HG03354 (cell line): Measurements from ENCODE around the gene IGFBP1.

ENCODE experiments used
- ATAC-seq: cut with Tn5 transposase; IDR thresholded peaks from one replicate; pipeline ENCODE4 v1.9.1; 2021; ENCODE audit warnings: mild to moderate bottlenecking; ENCODE audit not compliant: unreplicated experiment, poor library complexity, severe bottlenecking

IGFBP1 gene

DNA sequence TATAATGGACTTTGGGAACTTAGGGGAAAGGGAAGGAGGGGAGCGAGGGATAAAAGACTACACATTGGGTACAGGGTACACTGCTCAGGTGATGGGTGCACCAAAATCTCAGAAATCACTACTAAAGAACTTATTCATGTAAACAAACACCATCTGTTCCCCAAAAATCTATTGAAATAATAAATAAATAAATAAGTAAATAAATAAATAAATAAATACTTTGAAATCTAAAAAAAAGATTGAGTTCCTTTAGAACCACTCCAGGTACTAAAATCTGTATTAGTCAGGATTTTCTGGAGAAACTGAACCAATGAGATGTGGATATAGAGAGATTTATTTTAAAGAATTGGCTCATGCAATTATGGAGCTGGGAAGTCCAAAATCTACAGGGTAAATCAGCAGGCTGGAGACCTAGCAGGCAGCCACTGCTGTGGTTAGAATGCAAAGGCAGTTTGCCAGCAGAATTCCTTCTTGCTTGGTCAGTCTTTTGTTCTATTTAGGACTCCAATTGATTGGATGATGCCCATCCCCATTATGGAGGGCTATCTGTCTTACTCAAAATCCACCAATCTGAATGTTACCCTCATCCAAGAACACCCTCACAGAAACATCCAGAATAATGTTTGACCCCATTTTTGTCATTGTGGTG is 8.9 kb downstream of the IGFBP1 start:
- ATAC-seq, result no peak

DNA sequence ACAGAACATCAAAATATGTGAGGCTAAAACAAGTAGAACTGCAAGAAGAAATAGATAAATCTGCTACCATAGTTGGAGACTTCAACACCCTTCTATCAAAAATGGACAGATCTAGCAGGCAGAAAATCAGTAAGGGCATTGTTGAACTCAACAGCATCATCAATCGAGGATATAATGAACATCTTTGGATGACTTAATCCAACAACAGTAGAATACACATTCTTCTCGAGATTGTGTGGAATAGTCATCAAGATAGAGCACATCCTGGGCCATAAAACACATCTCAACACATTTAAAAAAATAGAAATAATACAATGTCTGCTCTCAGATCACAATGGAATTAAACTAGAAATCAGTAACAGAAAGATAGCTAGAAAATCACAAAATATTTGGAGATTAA is 9.9 kb downstream of the IGFBP1 start:
- ATAC-seq, result no peak

DNA sequence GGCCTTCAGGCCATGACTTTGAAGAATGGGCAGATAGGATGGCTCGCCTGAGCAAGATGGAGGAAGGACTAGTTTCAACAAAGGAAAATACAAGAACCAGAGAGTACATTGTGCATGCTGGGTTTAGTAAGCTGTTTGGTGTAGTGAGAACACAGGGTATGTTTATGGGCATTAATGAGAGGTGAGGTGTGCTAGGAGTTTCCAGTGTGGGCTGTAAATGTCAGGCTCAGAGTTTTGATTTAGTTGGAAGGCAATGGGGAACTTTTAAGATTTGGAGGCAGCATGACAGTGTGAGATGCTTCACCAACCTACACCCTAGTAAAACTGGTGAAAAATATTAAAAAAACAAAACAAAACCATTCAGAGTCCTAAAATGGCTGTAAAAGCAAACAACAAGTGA is 13.3 kb downstream of the IGFBP1 start:
- no peak for ATAC-seq

DNA sequence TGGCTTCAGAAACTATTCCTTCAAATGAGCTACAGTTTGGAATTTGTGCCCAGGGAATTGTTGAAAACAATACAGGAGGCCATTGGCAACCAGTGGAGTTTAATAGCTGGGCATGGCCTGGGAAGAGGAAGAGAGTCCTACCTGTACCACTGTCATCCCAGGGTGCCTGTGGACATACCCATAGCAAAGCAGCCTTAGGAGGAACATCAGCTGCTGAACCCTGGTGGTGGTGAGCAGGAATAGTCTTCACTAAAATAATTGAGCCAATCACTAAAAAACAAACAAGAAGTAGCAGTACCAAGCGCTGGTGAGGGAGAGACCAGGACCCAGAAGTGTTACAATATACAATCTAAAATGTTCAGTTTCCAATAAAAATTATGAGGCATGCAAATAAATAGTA is 14.5 kb downstream of the IGFBP1 start:
- ATAC-seq, result no peak

DNA sequence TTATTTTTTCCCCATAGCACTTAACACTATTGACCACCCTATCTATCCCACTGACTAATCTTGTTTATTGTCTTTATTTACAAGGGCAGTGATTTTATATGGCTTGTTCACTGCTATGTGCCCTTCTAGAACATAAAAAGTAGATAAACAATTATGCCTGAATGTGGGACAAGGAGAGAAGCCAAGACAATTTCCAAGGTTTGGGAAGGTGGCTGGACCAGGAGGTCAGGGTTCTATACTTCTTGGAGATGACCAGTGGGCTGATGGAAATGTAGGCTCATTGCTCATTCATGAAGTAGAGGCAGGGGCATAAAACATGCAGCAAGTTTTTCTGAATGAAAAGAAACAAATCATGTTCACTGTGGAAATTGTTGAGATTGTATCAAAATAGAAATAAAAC is 21.3 kb downstream of the IGFBP1 start:
- no peak for ATAC-seq

DNA sequence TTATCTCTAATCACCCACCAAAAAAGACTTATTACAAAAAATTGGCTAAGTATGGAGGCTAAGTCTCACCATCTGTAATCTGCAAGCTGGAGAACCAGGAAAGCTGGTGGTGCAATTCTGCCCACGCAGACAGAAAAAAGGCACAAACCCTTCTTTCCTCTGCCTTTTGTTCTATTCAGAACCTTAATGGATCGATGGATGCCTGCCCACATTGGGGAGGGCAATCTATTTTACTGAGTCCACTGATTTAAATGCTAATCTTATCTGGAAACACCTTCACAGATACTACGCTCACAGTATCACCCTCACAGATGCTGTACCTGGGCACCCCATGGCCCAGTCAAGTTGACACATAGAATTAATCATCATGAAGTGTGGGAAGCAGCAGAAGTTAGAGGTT is 22.6 kb downstream of the IGFBP1 start:
- ATAC-seq, result no peak

DNA sequence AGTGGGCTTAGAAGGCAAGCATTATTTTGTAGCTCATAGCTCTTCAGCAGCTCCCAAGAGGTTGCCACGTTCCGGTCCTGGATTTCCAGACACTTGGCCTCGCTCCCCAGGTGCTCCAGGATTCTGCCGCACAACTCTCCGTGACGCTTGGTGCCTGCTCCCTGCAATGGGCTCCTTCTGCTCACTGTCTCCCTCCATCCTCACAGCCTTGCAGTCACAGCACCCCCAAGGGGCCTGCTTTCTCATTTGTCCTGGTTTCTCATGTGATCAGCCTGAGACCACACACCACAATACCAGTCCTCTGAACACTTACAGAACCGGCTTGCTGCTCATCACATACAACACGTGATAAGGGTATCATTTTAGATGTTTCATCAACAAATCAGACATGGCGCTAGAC is 23.0 kb downstream of the IGFBP1 start:
- no peak for ATAC-seq

DNA sequence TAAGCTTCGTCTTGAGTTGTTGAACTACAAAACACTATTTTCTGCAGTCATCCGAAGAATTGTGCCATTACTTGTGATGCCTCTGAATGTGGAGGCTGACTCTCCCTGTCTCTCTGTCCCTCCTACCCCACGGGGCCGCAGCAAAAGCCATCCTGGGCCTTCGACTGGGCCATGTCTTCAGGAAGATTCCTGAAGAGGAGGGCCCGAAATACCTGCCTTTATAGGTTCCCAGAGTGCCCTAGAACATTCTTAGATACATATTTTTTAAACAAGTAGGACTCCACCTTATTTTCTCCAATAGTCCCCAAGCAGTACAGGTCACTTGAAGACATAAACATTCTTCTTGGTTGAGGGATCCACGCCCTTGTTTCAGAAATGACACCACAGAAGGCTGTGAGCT is 24.7 kb downstream of the IGFBP1 start:
- no peak for ATAC-seq

DNA sequence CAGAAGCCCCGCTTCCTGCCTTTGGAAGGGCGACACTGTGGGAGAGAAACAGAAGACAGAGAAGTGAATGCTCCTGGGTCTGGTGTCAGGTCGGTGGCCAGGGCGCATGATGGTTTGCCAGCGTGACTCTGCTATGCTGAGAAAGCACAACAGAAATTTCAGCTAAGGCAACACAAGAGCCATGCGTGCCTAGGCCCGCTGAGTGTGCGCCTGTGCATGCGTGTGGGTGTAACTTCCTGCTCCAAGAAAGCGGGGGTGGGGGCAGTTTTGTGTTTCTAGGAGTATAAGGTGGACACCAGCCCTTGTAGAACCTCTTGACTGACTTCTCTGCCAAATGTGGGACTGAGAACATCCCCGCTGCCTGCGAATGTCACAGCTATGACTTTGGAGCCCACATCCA is 26.6 kb downstream of the IGFBP1 start:
- no peak for ATAC-seq

DNA sequence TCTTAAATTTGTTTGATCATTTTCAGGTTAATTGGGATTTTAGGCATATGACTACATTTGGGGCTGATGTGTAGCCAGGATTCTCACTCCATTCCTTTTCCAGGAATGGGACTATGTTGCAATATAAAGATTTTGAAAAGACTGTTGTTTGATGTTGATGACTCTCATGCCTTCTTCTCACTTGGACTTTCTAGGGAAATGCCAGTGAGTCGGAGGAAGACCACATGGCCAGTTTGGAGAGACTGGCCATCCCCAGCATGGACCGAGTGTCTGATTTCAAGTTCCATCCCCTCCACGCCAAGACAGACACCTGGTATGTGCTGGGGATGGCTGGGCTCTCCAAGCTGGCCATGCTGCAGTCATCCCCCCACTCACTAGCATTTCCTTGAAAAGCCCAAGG is 27.3 kb downstream of the IGFBP1 start:
- ATAC-seq, result no peak

DNA sequence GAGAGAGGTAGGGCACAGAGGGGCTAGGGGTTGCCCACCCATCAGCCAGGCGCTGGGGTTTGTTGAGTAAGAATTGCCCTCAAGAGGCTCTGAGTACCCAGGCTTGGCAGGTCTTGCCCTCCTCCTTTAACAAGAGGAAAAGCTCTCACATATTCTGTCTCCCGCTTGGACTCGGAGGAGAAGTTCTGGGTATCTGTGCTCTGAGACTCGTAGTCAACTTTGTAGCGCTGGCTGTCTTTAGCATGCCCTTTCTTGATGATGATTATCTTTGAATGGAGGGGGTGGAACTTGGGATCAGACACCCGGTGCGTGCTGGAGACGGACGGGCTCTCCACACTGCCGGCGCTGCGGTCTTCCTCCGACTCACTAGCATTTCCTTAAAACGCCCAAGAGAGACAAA is 28.8 kb downstream of the IGFBP1 start:
- no peak for ATAC-seq

DNA sequence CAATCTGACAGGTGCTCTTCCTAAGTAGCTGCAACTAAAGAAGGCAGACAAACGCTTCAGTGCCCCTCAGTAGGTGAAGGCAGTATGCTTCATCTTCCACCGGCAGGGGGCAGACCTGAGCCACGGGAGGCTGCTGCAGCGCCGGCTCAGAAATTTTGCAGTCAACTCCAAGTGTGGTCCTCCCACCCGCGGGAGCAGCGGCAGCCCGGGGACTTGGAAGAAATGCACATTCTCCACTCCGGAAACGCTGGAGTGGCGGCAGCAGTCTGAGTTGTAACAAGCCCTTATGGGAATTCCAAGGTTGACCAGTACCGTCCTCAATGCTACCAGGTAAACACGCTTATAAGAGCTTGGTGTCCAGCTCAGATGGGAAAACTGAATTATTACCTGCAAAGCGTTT is 29.4 kb downstream of the IGFBP1 start:
- peak; percentile 77 for ATAC-seq

DNA sequence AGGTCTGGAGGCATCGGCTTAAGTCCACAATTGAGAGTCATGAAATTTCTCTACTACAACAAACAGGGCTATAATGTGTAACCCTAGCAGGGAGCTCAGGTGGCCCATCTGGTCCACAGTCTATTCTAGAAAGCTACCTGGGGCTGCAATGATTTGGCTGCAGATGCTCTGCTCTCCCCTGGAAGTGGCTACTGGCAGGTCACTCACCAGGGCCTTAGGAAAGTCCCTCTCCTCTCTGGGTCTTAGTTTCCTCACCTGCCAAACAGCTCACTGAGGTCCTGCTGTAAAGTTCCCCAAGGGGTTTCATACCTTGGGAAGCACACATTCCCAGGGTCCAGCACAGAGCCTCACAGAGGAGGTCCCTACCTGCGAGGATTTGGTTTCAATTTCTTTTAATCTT is 30.3 kb downstream of the IGFBP1 start:
- no peak for ATAC-seq

DNA sequence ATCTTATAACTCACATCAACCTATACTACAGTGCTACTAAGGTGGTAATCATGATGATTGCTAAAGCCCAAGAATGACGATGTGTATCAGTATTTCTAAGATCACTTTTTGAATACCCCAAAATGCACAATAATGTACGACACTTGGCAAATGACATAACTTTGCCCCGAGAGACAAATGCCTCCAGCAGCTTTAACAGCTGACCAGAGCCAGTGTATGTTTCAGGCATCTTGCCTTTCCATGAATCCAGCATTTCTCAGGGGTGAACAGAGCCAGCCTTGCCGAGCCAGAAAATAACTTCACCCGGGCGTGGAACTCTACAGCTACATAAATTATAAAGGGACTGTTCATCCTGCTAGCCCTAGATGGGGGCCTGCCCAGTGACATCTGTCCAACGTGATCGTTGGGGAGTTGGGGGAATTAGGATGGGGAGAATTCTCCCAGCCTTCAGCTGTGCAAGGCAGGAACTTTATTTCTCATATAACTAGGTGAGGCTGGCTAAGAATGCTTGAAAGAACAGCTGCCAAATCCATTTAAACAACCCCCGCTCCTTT is 31.0 kb downstream of the IGFBP1 start:
- no peak for ATAC-seq

DNA sequence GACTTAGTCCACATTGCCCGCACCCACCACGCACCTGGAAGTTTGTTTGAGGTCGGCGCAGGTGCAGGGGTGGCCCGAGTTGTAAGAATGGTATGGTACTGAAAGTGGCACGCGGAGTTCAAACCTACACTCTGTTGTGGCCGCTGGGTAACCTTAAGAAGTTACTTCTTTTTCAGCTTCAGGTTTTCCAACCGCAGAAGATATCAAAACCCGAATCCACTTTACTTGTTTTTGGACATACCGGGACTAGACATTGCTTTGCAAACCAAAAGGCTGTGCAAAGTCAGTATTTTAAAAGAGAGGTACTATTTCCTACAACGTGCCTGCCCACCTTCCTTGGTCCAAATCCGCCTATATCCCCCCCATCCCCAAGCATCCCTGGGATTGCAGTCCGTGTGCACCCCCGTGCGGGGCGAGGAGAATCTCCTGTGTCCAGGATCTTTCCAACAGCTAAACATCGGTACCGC is 31.7 kb downstream of the IGFBP1 start:
- ATAC-seq, result no peak

DNA sequence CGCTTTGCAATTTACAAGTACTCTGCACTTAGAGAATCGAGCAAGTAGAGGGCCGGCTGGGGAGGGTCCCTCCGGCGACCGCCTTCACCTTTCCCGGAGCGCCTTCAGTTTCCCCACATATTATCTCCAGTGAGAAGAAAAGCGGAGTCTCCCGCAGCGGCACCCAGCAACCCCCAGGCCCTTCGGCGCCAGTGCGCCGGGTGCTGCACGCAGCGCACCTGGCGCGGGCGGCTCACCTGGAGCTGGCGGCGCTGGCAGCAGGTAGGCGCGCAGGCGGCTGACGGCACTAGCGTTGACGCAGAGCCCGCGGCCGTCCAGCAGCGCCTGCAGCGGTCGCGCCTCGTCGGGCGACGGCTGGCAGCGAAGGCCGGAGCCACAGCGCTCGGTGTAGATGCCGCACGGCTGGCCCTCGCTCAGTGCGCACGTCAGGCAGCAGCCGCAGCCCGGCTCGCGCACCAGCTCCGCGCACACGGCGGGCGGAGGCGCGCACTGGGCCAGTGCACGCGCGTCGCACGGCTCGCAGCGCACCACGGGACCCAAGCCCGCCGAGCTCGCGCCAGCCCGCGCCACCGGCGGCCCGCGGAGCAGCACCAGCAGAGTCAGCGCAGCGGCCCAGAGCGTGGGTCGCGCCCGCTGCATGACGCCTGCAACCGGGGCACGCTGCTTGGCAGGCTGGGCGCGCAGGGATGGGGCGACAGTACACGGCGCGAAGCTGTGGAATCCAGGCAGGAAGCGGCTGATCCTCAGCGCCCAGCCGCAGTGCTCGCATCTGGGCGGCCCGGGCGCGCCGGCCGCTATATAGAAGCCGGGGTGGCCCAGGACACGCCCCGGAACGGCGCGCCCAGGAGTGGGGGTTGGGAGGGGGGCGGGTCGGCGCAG is 32.5 kb downstream of the IGFBP1 start, which contains the start of gene IGFBP3:
Gene IGFBP3, minus strand, starts transcription at position 771 of the 879 bp plus-strand sequence. Its CDS starts 132 bp downstream, at position 639.
- ATAC-seq, result no peak

DNA sequence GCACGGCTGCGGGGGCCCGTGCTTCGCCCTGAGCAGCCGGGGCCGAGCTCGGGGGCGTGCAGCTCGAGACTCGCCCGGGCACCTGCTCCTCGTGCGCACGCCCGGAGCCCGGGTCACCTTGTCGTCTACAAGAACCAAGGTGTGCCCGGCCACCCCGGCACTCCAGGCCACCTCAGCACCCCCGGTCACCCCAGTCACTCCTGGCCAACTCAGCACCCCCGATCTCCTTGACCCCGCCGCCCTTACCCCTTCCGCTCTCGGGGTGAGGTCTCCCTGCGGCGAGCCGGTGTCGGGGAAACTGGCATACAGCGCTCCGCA is 33.1 kb downstream of the IGFBP1 start:
- ATAC-seq, result no peak

DNA sequence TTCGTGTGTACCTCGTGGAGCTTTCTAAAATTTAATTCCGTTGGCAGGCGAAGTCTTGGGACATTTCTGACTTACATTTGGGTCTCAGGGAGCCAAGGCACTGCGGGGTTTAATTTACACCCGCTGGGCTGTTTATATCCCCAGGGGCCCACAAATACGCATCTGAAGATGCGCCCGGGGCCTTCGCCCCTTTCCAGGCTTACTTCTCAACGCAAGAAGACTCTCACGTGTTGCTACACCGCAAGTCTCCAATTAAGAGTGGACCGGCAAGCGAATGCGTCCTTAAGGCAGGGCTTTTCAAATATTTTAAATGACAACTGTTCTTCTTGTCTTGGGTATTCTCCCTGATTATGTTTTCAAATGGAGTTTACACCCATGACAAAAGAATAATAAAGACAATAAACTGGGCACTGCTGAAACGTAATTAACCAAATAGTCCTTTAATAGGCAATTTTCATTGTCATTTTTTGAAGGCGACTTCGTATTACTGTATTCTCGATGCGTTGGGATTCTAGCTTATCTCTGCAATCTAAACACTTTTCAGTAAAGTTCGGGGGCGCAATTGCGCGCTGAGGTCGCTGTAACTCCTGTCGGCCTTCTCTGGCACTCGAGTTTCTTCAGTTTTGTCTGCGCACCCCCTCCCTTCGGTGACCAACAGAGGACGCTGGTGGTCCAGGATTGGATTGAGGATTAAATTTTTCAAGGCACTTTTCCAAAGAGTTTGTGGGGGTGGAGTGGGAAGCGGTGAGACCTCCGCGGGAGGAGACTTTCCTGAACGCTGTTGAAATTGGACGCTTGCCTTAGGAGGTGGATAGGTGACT is 33.6 kb downstream of the IGFBP1 start:
- ATAC-seq, result no peak

DNA sequence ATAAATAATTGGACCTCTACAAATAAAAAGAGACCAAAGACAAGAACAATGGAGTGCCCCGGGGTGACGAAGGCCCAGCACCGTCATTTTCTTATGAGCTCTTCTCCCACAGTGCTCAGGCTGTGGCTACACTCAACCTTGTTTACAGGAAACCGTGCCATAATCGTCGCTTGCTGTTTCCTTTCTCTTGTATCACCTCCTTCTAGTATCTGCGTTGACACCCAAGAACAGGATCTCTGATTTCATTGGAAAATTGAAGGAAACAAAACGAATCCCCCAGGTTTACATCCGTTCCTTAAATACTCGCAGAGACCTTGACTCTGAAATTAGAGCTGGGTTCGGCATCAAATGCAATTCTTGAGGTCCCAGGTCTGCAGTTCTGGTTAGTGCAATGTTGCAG is 34.5 kb downstream of the IGFBP1 start:
- no peak for ATAC-seq

DNA sequence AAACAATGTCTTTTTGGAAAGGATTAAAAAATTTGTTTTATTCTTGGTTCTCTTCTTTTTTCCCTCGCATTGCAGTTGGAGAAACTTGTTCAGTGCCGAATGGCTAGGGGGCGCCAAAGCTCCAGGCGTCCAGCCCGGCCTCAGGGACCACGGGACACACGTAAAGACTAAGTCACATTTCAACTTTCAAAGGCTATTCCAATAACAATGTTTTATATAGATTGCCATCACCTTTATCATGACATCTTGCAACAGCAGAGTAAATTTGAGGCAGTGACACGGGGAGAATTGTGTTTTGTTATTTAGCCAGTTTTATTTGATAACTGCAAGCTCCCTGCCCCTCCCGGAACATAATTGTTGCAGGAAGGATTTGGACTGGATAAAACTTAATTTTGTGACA is 35.0 kb downstream of the IGFBP1 start:
- ATAC-seq, result peak; percentile 50
